HCEC 1CT (cell line): ENCODE results near the gene SPSB3.

ENCODE experiments used
- DNase-seq: peaks from one replicate; pipeline ENCODE4 v3.0.0-alpha.2; 2017

SPSB3 gene

GRCh38 chr16:1773703-1774447 is 8.5 kb downstream of the SPSB3 start:
- DNase-seq: no peak

GRCh38 chr16:1772908-1773702 is 9.3 kb downstream of the SPSB3 start, which contains the start of gene MRPS34:
TSS of gene MRPS34 (minus strand) at chr16:1773134. CDS start at chr16:1773119, 15 bp downstream.
- peak; percentile 82 for DNase-seq

- DNase-seq: peak; percentile 30
Observed at GRCh38 chr16:1772362-1772907, 9.9 kb downstream of the SPSB3 start, which contains the start of gene EME2. TSS of gene EME2 (plus strand) at chr16:1772810. CDS start at chr16:1773228, 418 bp downstream.

GRCh38 chr16:1771864-1772361 is 10.5 kb downstream of the SPSB3 start:
- no peak for DNase-seq

GRCh38 chr16:1771188-1771863 is 11.0 kb downstream of the SPSB3 start, which contains the start of gene NME3:
TSS of gene NME3 (minus strand) at chr16:1771543. CDS start at chr16:1771534, 9 bp downstream.
- DNase-seq: peak; percentile 62

- DNase-seq: peak; percentile 43
Observed at GRCh38 chr16:1770328-1771187, 11.8 kb downstream of the SPSB3 start.

GRCh38 chr16:1769402-1770300 is 12.7 kb downstream of the SPSB3 start:
- no peak for DNase-seq

- no peak for DNase-seq
Observed at GRCh38 chr16:1768767-1769401, 13.5 kb downstream of the SPSB3 start.

- DNase-seq: no peak
Observed at GRCh38 chr16:1768061-1768766, 14.2 kb downstream of the SPSB3 start.

- DNase-seq: no peak
Observed at GRCh38 chr16:1767116-1767994, 15.0 kb downstream of the SPSB3 start.

GRCh38 chr16:1766701-1767100 is 15.7 kb downstream of the SPSB3 start:
- DNase-seq: no peak

- no peak for DNase-seq
Observed at GRCh38 chr16:1766231-1766630, 16.1 kb downstream of the SPSB3 start.

GRCh38 chr16:1765826-1766225 is 16.5 kb downstream of the SPSB3 start:
- DNase-seq: no peak

- no peak for DNase-seq
Observed at GRCh38 chr16:1764971-1765370, 17.4 kb downstream of the SPSB3 start.

- DNase-seq: no peak
Observed at GRCh38 chr16:1763521-1764511, 18.6 kb downstream of the SPSB3 start.

GRCh38 chr16:1762879-1763520 is 19.4 kb downstream of the SPSB3 start:
- no peak for DNase-seq
